Lower lobe of right lung (tissue), 2 donors: ENCODE measurements around the gene VAT1. TPM values are rescaled to one million over a fixed set of nuclear protein-coding genes. Genes with fewer than 3 reads are reported as not detected.
"Not testable (repeated sequence)": the region's sequence is repeated elsewhere in the genome, so short reads cannot be mapped to it uniquely, and the experiment has no call there.

Source experiments
- ATAC-seq, 2 donors: fragments of 200-7000 bp; cut with Tn5 transposase; one replicate each; pipeline ENCODE4 v1.9.1; 2020 to 2022; ENCODE audit warnings: mild to moderate bottlenecking in 2 of 2, moderate library complexity in 2 of 2
- DNase-seq: peaks from one replicate; pipeline ENCODE4 v3.0.0-alpha.2; 2020
- H3K27ac ChIP-seq: fragments of 200-600 bp; one replicate; pipeline ENCODE4 v1.8.0; 2022
- H3K27me3 ChIP-seq: fragments of 200-600 bp; one replicate; pipeline ENCODE4 v1.8.0; 2022; ENCODE audit warnings: low read depth
- H3K36me3 ChIP-seq: fragments of 200-600 bp; one replicate; pipeline ENCODE4 v1.8.0; 2022; ENCODE audit warnings: mild to moderate bottlenecking
- H3K4me1 ChIP-seq: fragments of 200-600 bp; one replicate; pipeline ENCODE4 v1.8.0; 2022
- H3K4me3 ChIP-seq: fragments of 200-600 bp; one replicate; pipeline ENCODE4 v1.8.0; 2022; ENCODE audit warnings: mild to moderate bottlenecking
- H3K9me3 ChIP-seq: fragments of 200-600 bp; one replicate; pipeline ENCODE4 v1.8.0; 2022
- intact Hi-C: fragments of 100-400 bp; cut with DNase I; formaldehyde crosslinking; loops from one replicate; pipeline ENCODE4 v1.11.0; 2022
- total RNA-seq: library from RNA; stranded (reverse); fragmentation: NEBNext Ultra II Directional; extraction: Animal tissue kit (Norgen Biotek cat#: 25700); gene quantifications from one replicate; pipeline ENCODE4 v1.2.1, GENCODE V29; 2021
- TF ChIP-seq, protein P1 (sequence below): fragments of 200-600 bp; IDR thresholded peaks from one replicate; pipeline ENCODE4 v1.8.0; 2022; ENCODE audit warnings: antibody characterized with exemption, mild to moderate bottlenecking
- donor health status: DM: no; HTN: yes; CAD: no; lungs with severe emphysema.

Gene VAT1
- total RNA-seq, 1 donor from 2014 or later, result 382 TPM

DNA sequence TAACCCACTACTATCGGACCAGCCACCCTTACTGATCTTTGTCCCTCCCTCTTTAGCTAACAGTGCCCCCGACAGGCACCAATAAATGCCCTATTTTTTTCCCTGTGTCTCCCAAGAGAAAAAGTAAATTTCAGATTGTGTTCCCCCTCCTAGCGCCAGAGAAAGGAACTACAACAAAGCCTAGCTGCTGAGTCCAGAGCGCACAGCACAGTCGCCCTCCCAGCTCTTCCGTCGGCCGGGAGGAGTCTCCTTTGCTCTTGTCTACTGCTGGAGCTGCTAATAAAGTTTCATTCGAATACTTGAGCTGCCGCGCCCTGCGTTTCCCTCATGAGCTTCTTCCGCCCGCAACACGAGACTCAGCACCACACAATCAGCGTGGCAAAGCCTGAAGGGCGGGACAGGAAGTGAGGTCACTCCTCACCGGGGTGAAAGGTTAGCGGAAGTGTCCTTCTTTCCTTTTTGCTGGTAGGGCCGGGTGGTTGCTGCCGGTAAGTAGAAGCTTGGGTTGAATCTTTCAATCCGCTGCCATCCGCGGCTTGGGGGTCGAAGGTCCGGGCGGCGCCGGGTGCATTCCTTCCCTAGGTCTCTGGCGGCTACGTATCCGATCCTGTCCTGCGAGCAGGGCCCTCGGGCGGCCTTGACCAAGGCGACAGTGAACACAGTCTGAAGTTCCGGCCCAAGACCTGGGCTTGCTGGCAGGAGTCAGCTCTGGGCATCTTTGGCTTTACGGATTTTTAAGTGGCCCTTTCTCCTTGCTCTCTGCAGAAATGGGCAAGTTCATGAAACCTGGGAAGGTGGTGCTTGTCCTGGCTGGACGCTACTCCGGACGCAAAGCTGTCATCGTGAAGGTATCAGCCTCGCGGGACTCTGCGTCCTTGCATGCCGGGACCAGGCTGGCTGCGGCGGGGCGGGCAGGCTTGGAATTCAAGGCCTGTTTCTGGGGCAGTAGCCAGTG, 23.9 kb downstream of the VAT1 start, which contains the start of gene RPL27:
RPL27 (plus strand) TSS at position 436 of the 955 bp plus-strand sequence; CDS start at position 768, 332 bp downstream.
- intact Hi-C loops, result no loop called here
- peak within 1 kb of the TSS; percentile 89 for H3K4me3 ChIP-seq
- peaks cover 42% of the 10 kb centered on the region for H3K4me1 ChIP-seq
- H3K27ac ChIP-seq, result peak within 1 kb of the TSS; percentile 96
- TF ChIP-seq, protein P1, sequence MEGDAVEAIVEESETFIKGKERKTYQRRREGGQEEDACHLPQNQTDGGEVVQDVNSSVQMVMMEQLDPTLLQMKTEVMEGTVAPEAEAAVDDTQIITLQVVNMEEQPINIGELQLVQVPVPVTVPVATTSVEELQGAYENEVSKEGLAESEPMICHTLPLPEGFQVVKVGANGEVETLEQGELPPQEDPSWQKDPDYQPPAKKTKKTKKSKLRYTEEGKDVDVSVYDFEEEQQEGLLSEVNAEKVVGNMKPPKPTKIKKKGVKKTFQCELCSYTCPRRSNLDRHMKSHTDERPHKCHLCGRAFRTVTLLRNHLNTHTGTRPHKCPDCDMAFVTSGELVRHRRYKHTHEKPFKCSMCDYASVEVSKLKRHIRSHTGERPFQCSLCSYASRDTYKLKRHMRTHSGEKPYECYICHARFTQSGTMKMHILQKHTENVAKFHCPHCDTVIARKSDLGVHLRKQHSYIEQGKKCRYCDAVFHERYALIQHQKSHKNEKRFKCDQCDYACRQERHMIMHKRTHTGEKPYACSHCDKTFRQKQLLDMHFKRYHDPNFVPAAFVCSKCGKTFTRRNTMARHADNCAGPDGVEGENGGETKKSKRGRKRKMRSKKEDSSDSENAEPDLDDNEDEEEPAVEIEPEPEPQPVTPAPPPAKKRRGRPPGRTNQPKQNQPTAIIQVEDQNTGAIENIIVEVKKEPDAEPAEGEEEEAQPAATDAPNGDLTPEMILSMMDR, result peak; percentile 92
- H3K9me3 ChIP-seq, result no peaks in the 10 kb centered on the region
- H3K27me3 ChIP-seq, result no peaks in the 10 kb centered on the region
- peak; percentile 98 for DNase-seq
- peak; percentile 98 to 99 for ATAC-seq
- peaks cover 48% of the 10 kb centered on the region for H3K36me3 ChIP-seq

DNA sequence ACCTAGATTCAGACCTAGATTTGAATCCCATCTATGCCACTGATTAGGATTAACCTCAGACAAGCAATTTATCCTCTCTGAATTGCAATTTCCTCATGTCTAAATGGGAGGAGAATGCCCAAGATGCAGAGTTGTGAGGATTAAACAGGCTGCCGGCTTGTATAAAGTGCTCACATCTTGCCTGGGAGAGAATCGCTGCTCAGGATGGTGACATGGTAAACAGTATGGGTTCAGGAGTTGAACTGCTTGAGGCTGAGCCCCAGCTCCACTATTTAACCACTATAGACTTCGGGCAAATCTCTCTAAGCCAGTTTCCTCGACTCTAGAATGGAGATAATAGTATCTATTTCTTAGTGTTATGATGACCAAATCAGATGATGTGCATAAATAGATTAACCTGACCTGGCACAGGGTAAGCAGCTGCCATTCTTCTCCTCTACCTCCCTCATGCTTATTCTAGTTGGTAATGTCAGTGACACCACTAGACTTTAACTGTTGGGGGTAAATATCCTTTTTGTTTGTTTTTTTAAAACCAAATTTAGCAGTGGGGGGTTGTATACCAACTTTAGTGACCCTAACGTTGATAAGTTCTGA, 24.7 kb downstream of the VAT1 start:
- Histone ChIP-seq H3K4me1 (peaks cover 42% of the 10 kb centered on the region), H3K27me3 (no peaks in the 10 kb centered on the region), H3K9me3 (no peaks in the 10 kb centered on the region), H3K36me3 (peaks cover 48% of the 10 kb centered on the region), H3K4me3 (peak overlapping the region; percentile 89), H3K27ac (peak overlapping the region; percentile 96)
- ATAC-seq, result no peak
- TF ChIP-seq, protein P1, result no peak
- DNase-seq, result no peak
- intact Hi-C loops, result no loop called here

DNA sequence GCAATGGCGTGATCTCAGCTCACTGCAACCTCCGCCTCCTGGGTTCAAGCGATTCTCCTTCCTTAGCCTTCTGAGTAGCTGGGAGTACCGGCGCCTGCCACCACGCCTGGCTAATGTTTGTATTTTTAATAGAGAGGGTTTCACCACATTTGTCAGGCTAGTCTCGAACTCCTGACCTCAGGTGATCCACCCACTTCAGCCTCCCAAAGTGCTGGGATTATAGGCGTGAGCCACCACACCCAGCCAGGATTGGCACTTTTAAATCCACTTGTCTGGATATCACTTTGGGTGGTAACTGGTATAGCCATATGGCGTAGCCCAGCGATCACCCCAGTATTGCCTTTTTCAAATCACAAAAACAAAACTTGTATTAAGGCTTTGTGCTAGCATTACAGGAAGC, 28.3 kb downstream of the VAT1 start:
- Histone ChIP-seq H3K4me1 (peaks cover 13% of the 10 kb centered on the region), H3K36me3 (peaks cover 50% of the 10 kb centered on the region)
- ATAC-seq, DNase-seq, H3K27me3 ChIP-seq, H3K4me3 ChIP-seq, intact Hi-C loops, H3K27ac ChIP-seq, H3K9me3 ChIP-seq: not testable (repeated sequence)

DNA sequence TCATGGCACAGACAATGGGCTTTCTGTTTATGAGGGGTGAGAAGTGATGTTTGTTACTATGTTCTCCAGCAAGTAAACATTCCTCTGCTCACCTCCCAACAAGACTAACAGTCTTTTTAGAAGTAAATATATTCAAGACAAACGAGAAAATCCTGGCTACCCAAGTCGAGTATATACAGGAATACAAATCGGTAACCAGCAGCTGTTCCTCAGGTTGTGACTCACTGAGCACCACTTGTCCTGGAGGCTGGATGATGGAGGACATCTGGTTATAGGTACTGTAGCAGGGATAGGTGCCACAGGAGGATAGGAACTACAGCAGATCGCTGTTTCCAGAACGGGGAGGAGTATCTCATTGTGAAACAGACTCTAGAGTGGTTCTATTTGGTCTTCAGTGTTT, 29.3 kb downstream of the VAT1 start:
- no peaks in the 10 kb centered on the region for H3K9me3 ChIP-seq
- H3K27ac ChIP-seq, result no peak overlapping the region
- no peak overlapping the region for H3K4me3 ChIP-seq
- peaks cover 61% of the 10 kb centered on the region for H3K36me3 ChIP-seq
- TF ChIP-seq, protein P1, result no peak
- DNase-seq (no peak), ATAC-seq (no peak)
- H3K4me1 ChIP-seq, result peaks cover 10% of the 10 kb centered on the region
- intact Hi-C loops, result no loop called here
- H3K27me3 ChIP-seq, result no peaks in the 10 kb centered on the region

DNA sequence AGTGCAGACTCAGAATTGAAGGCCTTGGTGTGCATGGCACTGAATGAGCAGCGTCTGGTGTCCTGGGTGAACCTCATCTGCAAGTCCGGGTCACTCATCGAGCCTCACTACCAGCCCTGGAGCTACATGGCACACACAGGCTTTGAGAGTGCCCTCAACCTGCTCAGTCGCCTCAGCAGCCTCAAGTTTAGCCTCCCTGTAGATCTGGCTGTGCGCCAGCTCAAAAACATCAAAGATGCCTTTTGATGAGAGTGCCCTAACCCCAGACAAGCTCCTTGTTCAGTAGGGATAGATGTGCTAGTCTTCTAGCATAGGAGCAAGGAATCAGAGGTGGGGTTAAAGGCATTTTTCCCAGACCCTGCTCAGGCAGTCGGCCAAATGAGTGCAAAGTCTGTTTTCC, 30.7 kb downstream of the VAT1 start:
- Histone ChIP-seq H3K27ac (no peak overlapping the region), H3K4me3 (no peak overlapping the region), H3K27me3 (no peaks in the 10 kb centered on the region), H3K9me3 (no peaks in the 10 kb centered on the region), H3K4me1 (no peaks in the 10 kb centered on the region), H3K36me3 (peaks cover 75% of the 10 kb centered on the region)
- TF ChIP-seq, protein P1, result no peak
- intact Hi-C loops, result no loop called here
- ATAC-seq (no peak), DNase-seq (no peak)
